ENCODE results near the gene ANK3. TPM values are rescaled to one million over a fixed set of nuclear protein-coding genes. Genes with fewer than 3 reads are reported as not detected.
A peak's percentile ranks its signal among the peaks of the same experiment; 100 is the strongest.

The ANK3 gene
- total RNA-seq, 1 experiment from 2014 or later, result 32.0 TPM

DNA sequence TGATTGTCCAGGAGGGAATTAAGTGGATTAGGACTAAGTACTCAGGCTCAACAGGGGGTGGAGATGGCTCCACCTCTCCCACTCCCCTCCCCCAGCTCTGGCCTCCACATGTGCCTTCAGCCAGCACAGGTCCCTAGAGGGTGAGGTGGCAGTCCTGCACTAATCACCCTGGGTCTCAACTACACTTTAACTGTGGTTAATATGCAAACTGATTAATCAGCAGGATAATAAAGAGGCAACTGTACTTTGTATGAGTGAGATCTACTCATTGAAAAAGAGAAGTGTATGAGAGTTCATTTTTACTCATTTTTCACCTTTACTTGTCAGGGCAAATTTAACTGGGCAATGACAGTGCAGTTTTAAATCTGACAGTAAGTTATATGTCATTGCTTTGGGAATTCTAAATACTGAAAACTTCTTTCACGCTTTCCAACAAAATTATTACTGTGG, 259.5 kb downstream of the ANK3 start:
- Histone ChIP-seq H3K9me3 (ENCODE audit: insufficient read depth, low read depth) (no peaks in the 10 kb centered on the region), H3K4me3 (no peak overlapping the region), H3K4me1 (replicated peaks; ENCODE audit: insufficient read depth) (peaks cover 12% of the 10 kb centered on the region), H4K20me1 (ENCODE audit: insufficient read depth) (no peaks in the 10 kb centered on the region), H3K27ac (peak overlapping the region; percentile 6; the same call in 1 of the 2 replicates), H3K9me2 (ENCODE audit: insufficient read depth) (no peaks in the 10 kb centered on the region), H3F3A (ENCODE audit: insufficient read depth, low read depth) (no peaks in the 10 kb centered on the region), H2AFZ (no peak overlapping the region), H3K79me2 (ENCODE audit: low read depth) (no peaks in the 10 kb centered on the region), H3K36me3 (ENCODE audit: low read depth) (no peaks in the 10 kb centered on the region), H3K27me3 (ENCODE audit: insufficient read depth, low read depth) (no peaks in the 10 kb centered on the region), H3K4me2 (no peak overlapping the region; the same call in 1 of the 2 replicates)
- CTCF ChIA-PET, result no interaction called here
- no TSS peak for BruUV-seq (replicated peaks)
- no peak for DNase-seq
- TF ChIP-seq EZH2 (IDR thresholded peaks at IDR 0.05; ENCODE audit: low read depth), result no peak
- TF ChIP-seq, protein P1, sequence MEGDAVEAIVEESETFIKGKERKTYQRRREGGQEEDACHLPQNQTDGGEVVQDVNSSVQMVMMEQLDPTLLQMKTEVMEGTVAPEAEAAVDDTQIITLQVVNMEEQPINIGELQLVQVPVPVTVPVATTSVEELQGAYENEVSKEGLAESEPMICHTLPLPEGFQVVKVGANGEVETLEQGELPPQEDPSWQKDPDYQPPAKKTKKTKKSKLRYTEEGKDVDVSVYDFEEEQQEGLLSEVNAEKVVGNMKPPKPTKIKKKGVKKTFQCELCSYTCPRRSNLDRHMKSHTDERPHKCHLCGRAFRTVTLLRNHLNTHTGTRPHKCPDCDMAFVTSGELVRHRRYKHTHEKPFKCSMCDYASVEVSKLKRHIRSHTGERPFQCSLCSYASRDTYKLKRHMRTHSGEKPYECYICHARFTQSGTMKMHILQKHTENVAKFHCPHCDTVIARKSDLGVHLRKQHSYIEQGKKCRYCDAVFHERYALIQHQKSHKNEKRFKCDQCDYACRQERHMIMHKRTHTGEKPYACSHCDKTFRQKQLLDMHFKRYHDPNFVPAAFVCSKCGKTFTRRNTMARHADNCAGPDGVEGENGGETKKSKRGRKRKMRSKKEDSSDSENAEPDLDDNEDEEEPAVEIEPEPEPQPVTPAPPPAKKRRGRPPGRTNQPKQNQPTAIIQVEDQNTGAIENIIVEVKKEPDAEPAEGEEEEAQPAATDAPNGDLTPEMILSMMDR (conservative IDR thresholded peaks at IDR 0.05), result no peak
- intact Hi-C loops (cut with micrococcal nuclease; ENCODE audit: unreplicated experiment), result no loop called here
- POLR2A ChIA-PET (ENCODE audit: unreplicated experiment), result no interaction called here

DNA sequence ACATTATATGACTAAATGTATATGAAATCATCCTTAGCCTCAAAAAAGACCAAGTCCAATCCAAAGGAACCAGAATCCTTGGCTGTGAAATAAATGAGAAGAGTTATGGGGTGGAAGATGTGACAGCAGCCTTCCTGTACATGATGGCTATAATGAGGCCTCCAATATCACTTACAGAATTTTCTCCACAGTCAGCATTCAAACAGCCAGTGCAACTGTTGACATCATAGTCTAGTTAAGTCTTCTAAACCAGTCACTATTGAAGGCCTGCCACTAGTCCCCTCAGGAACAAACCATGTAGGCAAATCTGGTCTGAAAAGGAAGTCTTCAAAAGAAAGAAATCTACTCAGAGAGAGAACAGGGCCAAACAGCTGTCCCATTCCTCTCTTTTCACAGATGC, 263.8 kb downstream of the ANK3 start:
- Histone ChIP-seq H3F3A (ENCODE audit: insufficient read depth, low read depth) (peaks cover 13% of the 10 kb centered on the region; the same call in 1 of the 2 replicates), H3K9me2 (ENCODE audit: insufficient read depth) (no peaks in the 10 kb centered on the region), H3K4me2 (no peak overlapping the region), H2AFZ (no peak overlapping the region), H4K20me1 (ENCODE audit: insufficient read depth) (no peaks in the 10 kb centered on the region), H3K4me1 (replicated peaks; ENCODE audit: insufficient read depth) (peaks cover 28% of the 10 kb centered on the region), H3K36me3 (ENCODE audit: low read depth) (no peaks in the 10 kb centered on the region), H3K79me2 (ENCODE audit: low read depth) (no peaks in the 10 kb centered on the region), H3K9me3 (ENCODE audit: insufficient read depth, low read depth) (no peaks in the 10 kb centered on the region), H3K27ac (no peak overlapping the region), H3K4me3 (no peak overlapping the region), H3K27me3 (ENCODE audit: insufficient read depth, low read depth) (no peaks in the 10 kb centered on the region)
- intact Hi-C loops (cut with micrococcal nuclease; ENCODE audit: unreplicated experiment), result no loop called here
- no peak for TF ChIP-seq EZH2 (IDR thresholded peaks at IDR 0.05; ENCODE audit: low read depth)
- TF ChIP-seq, protein P1 (conservative IDR thresholded peaks at IDR 0.05), result no peak
- no peak for DNase-seq
- BruUV-seq (replicated peaks), result no TSS peak
- ChIA-PET POLR2A (ENCODE audit: unreplicated experiment) (no interaction called here), CTCF (no interaction called here)

DNA sequence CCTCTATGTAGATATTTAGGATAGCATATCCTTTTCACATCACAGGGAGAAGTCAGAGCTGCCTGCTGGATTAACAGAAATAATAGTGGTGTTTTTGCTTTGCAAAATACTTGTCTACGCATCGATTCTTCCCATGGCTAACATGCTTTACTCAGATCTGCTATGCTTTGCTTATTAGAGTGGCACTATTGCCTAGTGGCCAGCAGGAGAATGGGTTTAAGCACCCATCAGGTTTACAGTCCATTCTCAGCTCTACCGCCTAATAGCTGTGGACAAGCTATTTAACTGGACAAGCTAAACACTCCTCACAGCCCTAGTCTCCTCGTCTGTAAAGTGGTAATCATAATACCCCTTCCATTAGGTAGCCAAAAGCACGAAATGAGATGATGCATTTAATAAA, 265.1 kb downstream of the ANK3 start:
- Histone ChIP-seq H3K36me3 (ENCODE audit: low read depth) (no peaks in the 10 kb centered on the region), H2AFZ (no peak overlapping the region), H3K4me1 (replicated peaks; ENCODE audit: insufficient read depth) (peaks cover 17% of the 10 kb centered on the region), H3K4me3 (no peak overlapping the region), H3K4me2 (no peak overlapping the region), H4K20me1 (ENCODE audit: insufficient read depth) (no peaks in the 10 kb centered on the region), H3K9me2 (ENCODE audit: insufficient read depth) (no peaks in the 10 kb centered on the region), H3K79me2 (ENCODE audit: low read depth) (no peaks in the 10 kb centered on the region), H3K9me3 (ENCODE audit: insufficient read depth, low read depth) (no peaks in the 10 kb centered on the region), H3K27me3 (ENCODE audit: insufficient read depth, low read depth) (no peaks in the 10 kb centered on the region), H3F3A (ENCODE audit: insufficient read depth, low read depth) (peaks cover 13% of the 10 kb centered on the region; the same call in 1 of the 2 replicates), H3K27ac (no peak overlapping the region)
- ChIA-PET POLR2A (ENCODE audit: unreplicated experiment) (no interaction called here), CTCF (no interaction called here)
- no TSS peak for BruUV-seq (replicated peaks)
- TF ChIP-seq, protein P1 (conservative IDR thresholded peaks at IDR 0.05), result no peak
- no peak for TF ChIP-seq EZH2 (IDR thresholded peaks at IDR 0.05; ENCODE audit: low read depth)
- DNase-seq, result no peak
- intact Hi-C loops (cut with micrococcal nuclease; ENCODE audit: unreplicated experiment), result no loop called here
